ENCODE measurements around the gene CSRP3.

- TF ChIP-seq CTCF (IDR thresholded peaks at IDR 0.05): no peak
- TF ChIP-seq POLR2A (IDR thresholded peaks at IDR 0.05): no peak
These were observed 7.0 kb downstream of the CSRP3 start for GRCh38 chr11:19194620-19195308.

All from sigmoid colon (tissue), 3 donors.